ENCODE data around the gene PKIB. TPM values are rescaled to one million over a fixed set of nuclear protein-coding genes. Genes with fewer than 3 reads are reported as not detected.

PKIB gene
- polyA plus RNA-seq, 1 donor (not counting 4 experiments of a cell fraction or from before 2014, with no cell fraction given) = 8.7 TPM

DNA sequence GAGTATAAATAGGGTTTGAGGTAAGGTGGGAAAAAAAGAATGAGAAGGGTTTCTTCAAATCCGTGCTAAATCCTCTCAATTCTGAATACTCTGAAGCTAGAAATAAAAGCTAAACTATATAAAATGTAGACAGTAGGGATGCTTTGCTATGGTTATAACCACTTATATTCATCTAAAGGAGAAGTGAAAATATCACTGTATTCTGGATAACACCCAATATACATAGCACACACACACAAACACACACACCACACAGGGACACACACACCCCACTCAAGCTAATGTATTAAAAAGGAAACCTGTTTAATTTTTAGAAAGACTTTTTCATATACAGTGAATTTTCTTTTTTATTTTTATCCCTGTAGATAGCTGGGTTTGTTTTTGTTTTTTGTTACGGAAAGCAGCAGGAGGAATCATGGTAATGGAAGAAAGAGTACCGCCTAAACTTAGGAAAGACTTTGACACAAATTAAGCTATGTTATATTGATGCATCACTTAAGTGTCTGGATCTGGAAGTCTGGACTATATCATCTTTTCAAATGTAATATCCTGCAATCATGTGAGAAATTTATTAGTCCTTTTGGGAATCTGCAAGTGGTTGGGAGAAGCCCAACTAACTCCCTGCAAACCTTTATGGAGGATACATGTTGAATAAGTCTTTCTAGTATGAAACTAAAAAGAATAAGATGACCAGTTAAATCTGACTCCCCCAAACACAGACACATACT lies 100.9 kb downstream of the PKIB start:
- Histone ChIP-seq H3K4me1 (ENCODE audit: control insufficient read depth, extremely low read depth, insufficient read depth, low read length) (peaks cover 2% of the 10 kb centered on the region), H3K9me1 (ENCODE audit: control insufficient read depth, extremely low read depth, insufficient read depth, low read length) (no peaks in the 10 kb centered on the region), H3K4me3 (ENCODE audit: control insufficient read depth in 2 of 3, extremely low read depth in 1 of 3, insufficient read depth in 2 of 3, low read depth in 1 of 3, low read length in 3 of 3) (no peak overlapping the region), H2AFZ (ENCODE audit: control insufficient read depth, low read length) (no peak overlapping the region), H4K20me1 (ENCODE audit: control insufficient read depth, extremely low read depth, insufficient read depth, low read length) (no peaks in the 10 kb centered on the region), H3K9me3 (ENCODE audit: control insufficient read depth, low read depth, low read length) (no peaks in the 10 kb centered on the region), H3K9ac (ENCODE audit: control insufficient read depth, extremely low read depth, insufficient read depth, low read length) (no peak overlapping the region), H3K27ac (ENCODE audit: control insufficient read depth, insufficient read depth, low read length) (no peak overlapping the region), H3K79me2 (ENCODE audit: control insufficient read depth, insufficient read depth, low read length) (no peaks in the 10 kb centered on the region), H3K27me3 (ENCODE audit: control insufficient read depth, extremely low read depth, insufficient read depth, low read length) (no peaks in the 10 kb centered on the region), H3K4me2 (ENCODE audit: control insufficient read depth, extremely low read depth, insufficient read depth, low read depth, low read length) (no peak overlapping the region), H3K36me3 (ENCODE audit: control insufficient read depth in 2 of 2, extremely low read depth in 1 of 2, insufficient read depth in 2 of 2, low read length in 2 of 2) (no peaks in the 10 kb centered on the region)
- dilution Hi-C loops (cut with MboI; ENCODE audit: extremely low pct_ligation_motif_present, low sequenced_read_pairs) = no loop called here
- no peak for FAIRE-seq
- no peak for DNase-seq (ENCODE audit: low read depth, low spot score)
- TF ChIP-seq EZH2 (IDR thresholded peaks at IDR 0.05; ENCODE audit: low read length) = no peak
- TF ChIP-seq, protein P1, sequence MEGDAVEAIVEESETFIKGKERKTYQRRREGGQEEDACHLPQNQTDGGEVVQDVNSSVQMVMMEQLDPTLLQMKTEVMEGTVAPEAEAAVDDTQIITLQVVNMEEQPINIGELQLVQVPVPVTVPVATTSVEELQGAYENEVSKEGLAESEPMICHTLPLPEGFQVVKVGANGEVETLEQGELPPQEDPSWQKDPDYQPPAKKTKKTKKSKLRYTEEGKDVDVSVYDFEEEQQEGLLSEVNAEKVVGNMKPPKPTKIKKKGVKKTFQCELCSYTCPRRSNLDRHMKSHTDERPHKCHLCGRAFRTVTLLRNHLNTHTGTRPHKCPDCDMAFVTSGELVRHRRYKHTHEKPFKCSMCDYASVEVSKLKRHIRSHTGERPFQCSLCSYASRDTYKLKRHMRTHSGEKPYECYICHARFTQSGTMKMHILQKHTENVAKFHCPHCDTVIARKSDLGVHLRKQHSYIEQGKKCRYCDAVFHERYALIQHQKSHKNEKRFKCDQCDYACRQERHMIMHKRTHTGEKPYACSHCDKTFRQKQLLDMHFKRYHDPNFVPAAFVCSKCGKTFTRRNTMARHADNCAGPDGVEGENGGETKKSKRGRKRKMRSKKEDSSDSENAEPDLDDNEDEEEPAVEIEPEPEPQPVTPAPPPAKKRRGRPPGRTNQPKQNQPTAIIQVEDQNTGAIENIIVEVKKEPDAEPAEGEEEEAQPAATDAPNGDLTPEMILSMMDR (optimal IDR thresholded peaks at IDR 0.05 in 1 of 3, IDR thresholded peaks at IDR 0.05 in 1 of 3, conservative IDR thresholded peaks at IDR 0.05 in 1 of 3; ENCODE audit: extremely low read depth in 1 of 3, insufficient read depth in 2 of 3, low read length in 3 of 3) = no peak

DNA sequence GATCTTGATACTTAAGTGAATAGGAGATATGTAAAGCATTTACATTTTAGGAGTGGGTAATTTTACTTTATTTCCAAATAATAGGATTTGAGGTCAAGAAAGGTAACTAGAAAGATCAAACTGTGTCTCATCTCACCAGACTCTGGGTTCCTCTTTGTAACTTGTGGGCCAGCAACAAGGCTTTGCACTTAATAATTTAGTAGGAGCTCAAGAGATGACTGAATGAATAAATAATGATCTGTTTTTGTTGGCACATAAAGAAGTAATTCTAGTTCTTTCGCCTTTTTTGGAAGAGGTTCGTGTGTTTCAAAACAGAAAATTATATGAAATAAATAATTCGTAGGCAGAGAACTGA lies 101.9 kb downstream of the PKIB start:
- dilution Hi-C loops (cut with MboI; ENCODE audit: extremely low pct_ligation_motif_present, low sequenced_read_pairs) = no loop called here
- peaks cover 2% of the 10 kb centered on the region for H3K4me1 ChIP-seq (ENCODE audit: control insufficient read depth, extremely low read depth, insufficient read depth, low read length)
- H3K27me3 ChIP-seq (ENCODE audit: control insufficient read depth, extremely low read depth, insufficient read depth, low read length) = no peaks in the 10 kb centered on the region
- DNase-seq (ENCODE audit: low read depth, low spot score) (no peak), FAIRE-seq (no peak)
- no peaks in the 10 kb centered on the region for H3K36me3 ChIP-seq (ENCODE audit: control insufficient read depth in 2 of 2, extremely low read depth in 1 of 2, insufficient read depth in 2 of 2, low read length in 2 of 2)
- H2AFZ ChIP-seq (ENCODE audit: control insufficient read depth, low read length) = no peak overlapping the region
- no peak overlapping the region for H3K4me3 ChIP-seq (ENCODE audit: control insufficient read depth in 2 of 3, extremely low read depth in 1 of 3, insufficient read depth in 2 of 3, low read depth in 1 of 3, low read length in 3 of 3)
- no peak overlapping the region for H3K4me2 ChIP-seq (ENCODE audit: control insufficient read depth, extremely low read depth, insufficient read depth, low read depth, low read length)
- H3K9me3 ChIP-seq (ENCODE audit: control insufficient read depth, low read depth, low read length) = no peaks in the 10 kb centered on the region
- H3K27ac ChIP-seq (ENCODE audit: control insufficient read depth, insufficient read depth, low read length) = no peak overlapping the region
- H3K79me2 ChIP-seq (ENCODE audit: control insufficient read depth, insufficient read depth, low read length) = no peaks in the 10 kb centered on the region
- TF ChIP-seq, protein P1 (optimal IDR thresholded peaks at IDR 0.05 in 1 of 3, IDR thresholded peaks at IDR 0.05 in 1 of 3, conservative IDR thresholded peaks at IDR 0.05 in 1 of 3; ENCODE audit: extremely low read depth in 1 of 3, insufficient read depth in 2 of 3, low read length in 3 of 3) = no peak
- no peak for TF ChIP-seq EZH2 (IDR thresholded peaks at IDR 0.05; ENCODE audit: low read length)
- H3K9ac ChIP-seq (ENCODE audit: control insufficient read depth, extremely low read depth, insufficient read depth, low read length) = no peak overlapping the region
- no peaks in the 10 kb centered on the region for H4K20me1 ChIP-seq (ENCODE audit: control insufficient read depth, extremely low read depth, insufficient read depth, low read length)
- H3K9me1 ChIP-seq (ENCODE audit: control insufficient read depth, extremely low read depth, insufficient read depth, low read length) = no peaks in the 10 kb centered on the region
